NCI-H510A treated with DMSO at 0.1 percent for 48 hours (cell line): ENCODE results near the gene TTC9.

Experiments
- DNase-seq: peaks from one replicate; lab custom pipeline; 2025; lab: John Stamatoyannopoulos, UW

TTC9 gene

GRCh38 chr14:70716483-70716882 is 74.8 kb downstream of the TTC9 start:
- DNase-seq, result no peak

- no peak for DNase-seq
These were observed 75.2 kb downstream of the TTC9 start for GRCh38 chr14:70716958-70717357.

GRCh38 chr14:70718383-70719118 is 76.8 kb downstream of the TTC9 start:
- no peak for DNase-seq

GRCh38 chr14:70721542-70721941 is 79.8 kb downstream of the TTC9 start:
- DNase-seq, result no peak

GRCh38 chr14:70722418-70722817 is 80.7 kb downstream of the TTC9 start:
- no peak for DNase-seq

GRCh38 chr14:70723276-70723675 is 81.6 kb downstream of the TTC9 start:
- DNase-seq, result no peak

GRCh38 chr14:70724110-70724509 is 82.4 kb downstream of the TTC9 start:
- no peak for DNase-seq

GRCh38 chr14:70724944-70725343 is 83.2 kb downstream of the TTC9 start:
- DNase-seq, result no peak
